Stomach (tissue), 9 donors: ENCODE data around the gene RPH3AL. TPM values are rescaled to one million over a fixed set of nuclear protein-coding genes. Genes with fewer than 3 reads are reported as not detected.

ENCODE experiments used
- DNase-seq, 2 donors: peaks; one replicate each; pipeline versions ENCODE4 v3.0.0 to v3.0.0-alpha.2; 2013 to 2019
- H3K27ac ChIP-seq, 5 donors: fragments of 200-600 bp in 4 of 5; sonication (generic) in 4 of 5; one replicate each; pipeline ENCODE4 v1.5.1; 2013 to 2019; ENCODE audit warnings: mild to moderate bottlenecking in 1 of 5, moderate library complexity in 1 of 5
- H3K27me3 ChIP-seq, 3 donors: fragments of 200-600 bp; sonication (generic); one replicate each; pipeline ENCODE4 v1.5.1; 2017 to 2019; ENCODE audit warnings: mixed run types in 1 of 3
- H3K36me3 ChIP-seq, 4 donors: fragments of 200-600 bp; sonication (generic); 1 replicate in 3 of 4; 2 replicates in 1 of 4; pipeline ENCODE4 v1.5.1; 2016 to 2019
- H3K4me1 ChIP-seq, 4 donors: fragments of 200-600 bp; sonication (generic); one replicate each; pipeline ENCODE4 v1.5.1; 2016 to 2019
- H3K4me3 ChIP-seq, 4 donors: fragments of 200-600 bp; sonication (generic) in 3 of 4; one replicate each; pipeline ENCODE4 v1.5.1; 2016 to 2019; ENCODE audit warnings: mild to moderate bottlenecking in 1 of 4
- H3K9me3 ChIP-seq, 4 donors: fragments of 200-600 bp; sonication (generic); one replicate each; pipeline ENCODE4 v1.5.1; 2016 to 2019
- CTCF ChIP-seq, 7 experiments: fragments of 450-650 bp in 4 of 7; fragments of 200-600 bp in 3 of 7; sonication (generic) in 3 of 7; IDR thresholded peaks; one replicate each; pipeline ENCODE4 v1.5.1; 2016 to 2019; ENCODE audit warnings: antibody characterized with exemption in 7 of 7, control low read depth in 2 of 7, mild to moderate bottlenecking in 1 of 7
- EP300 ChIP-seq: sonication (generic); formaldehyde crosslinking; IDR thresholded peaks from one replicate; pipeline ENCODE4 v1.6.1; 2017; ENCODE audit warnings: antibody characterized with exemption
- POLR2A ChIP-seq, 4 donors: fragments of 450-650 bp; IDR thresholded peaks; one replicate each; pipeline ENCODE4 v1.6.1; 2016; ENCODE audit warnings: antibody characterized with exemption in 4 of 4, control low read depth in 2 of 4, mild to moderate bottlenecking in 1 of 4, moderate library complexity in 1 of 4
- POLR2AphosphoS5 ChIP-seq, 3 donors: sonication (generic); formaldehyde crosslinking; IDR thresholded peaks; one replicate each; pipeline ENCODE4 v1.6.1; 2016; ENCODE audit warnings: antibody characterized with exemption in 3 of 3
- WGBS, 5 donors: extraction: QIAGEN DNeasy Blood & Tissue Kit in 3 of 5; methylation state at CpG; one replicate each; pipeline versions ENCODE4 v1.1.5 to v1.1.7; 2013 to 2018; 5-methylcytosine and 5-hydroxymethylcytosine counted together
- intact Hi-C: fragments of 100-400 bp; cut with DNase I; formaldehyde crosslinking; loops from one replicate; pipeline ENCODE4 v1.15.1; 2023; ENCODE audit warnings: low total_unique reads
- polyA plus RNA-seq, 3 donors: library from polyadenylated mRNA; stranded (reverse); fragments of 200-250 nt; gene quantifications; one replicate each; pipeline ENCODE4 v1.2.3, GENCODE V29; 2013
- total RNA-seq, 5 donors: library from RNA; depleted of rRNA; stranded (reverse); fragments of >200 nt; gene quantifications; one replicate each; pipeline versions ENCODE4 v1.1.0 to v1.2.3, GENCODE V29; 2014 to 2016
- donor health status: healthy with polysubstance abuse.
- donor health status: Bipolar disorder and iron deficiency.
- donor health status: healthy.

RPH3AL gene
- total and polyA plus RNA-seq, 8 donors = 4.9 to 38.5 (median 17.4) TPM

- H3K36me3 ChIP-seq = peaks cover 0 to 19% (median 10%) of the 10 kb centered on the region in 4 donors
- H3K27ac ChIP-seq = no peak overlapping the region
- TF ChIP-seq CTCF (IDR thresholded peaks at IDR 0.05) (no peak), POLR2AphosphoS5 (IDR thresholded peaks at IDR 0.05) (no peak), EP300 (no peak), POLR2A (IDR thresholded peaks at IDR 0.05) (no peak)
- 89 to 94% (median 91%) methylated on average over 23 to 27 of the region's 27 CpGs for WGBS, 5 donors
- no peak overlapping the region for H3K4me3 ChIP-seq
- H3K4me1 ChIP-seq = peaks cover 0 to 8% (median 2%) of the 10 kb centered on the region in 4 donors
- no peaks in the 10 kb centered on the region for H3K27me3 ChIP-seq
- no peak for DNase-seq
- no peaks in the 10 kb centered on the region for H3K9me3 ChIP-seq
- intact Hi-C loops = no loop called here
Measured at GRCh38 chr17:269616-270514, 82.7 kb downstream of the RPH3AL start.

- Histone ChIP-seq H3K4me3 (no peak overlapping the region), H3K4me1 (peaks cover 0 to 8% (median 2%) of the 10 kb centered on the region in 4 donors), H3K9me3 (no peaks in the 10 kb centered on the region), H3K36me3 (peaks cover 4 to 39% (median 16%) of the 10 kb centered on the region in 4 donors), H3K27ac (peak overlapping the region in 4 of 5 donors; percentile 13 to 54 (median 50)), H3K27me3 (no peaks in the 10 kb centered on the region)
- TF ChIP-seq CTCF (IDR thresholded peaks at IDR 0.05) (no peak), POLR2A (IDR thresholded peaks at IDR 0.05) (no peak), POLR2AphosphoS5 (IDR thresholded peaks at IDR 0.05) (no peak), EP300 (no peak)
- intact Hi-C loops = no loop called here
- DNase-seq = peak; percentile 23 to 79
- WGBS, 5 donors = 61 to 76% (median 67%) methylated on average over 30 to 31 of the region's 31 CpGs
Measured at GRCh38 chr17:266701-267667, 85.6 kb downstream of the RPH3AL start.

GRCh38 chr17:266219-266618, 86.4 kb downstream of the RPH3AL start:
- no peak overlapping the region for H3K4me3 ChIP-seq
- DNase-seq = peak in 1 of 2 donors; percentile 5
- intact Hi-C loops = no loop called here
- peaks cover 4 to 40% (median 16%) of the 10 kb centered on the region in 4 donors for H3K36me3 ChIP-seq
- peaks cover 0 to 8% (median 2%) of the 10 kb centered on the region in 4 donors for H3K4me1 ChIP-seq
- no peaks in the 10 kb centered on the region for H3K27me3 ChIP-seq
- WGBS, 5 donors = 87 to 92% (median 89%) methylated on average over 6 of the region's 6 CpGs
- no peaks in the 10 kb centered on the region for H3K9me3 ChIP-seq
- TF ChIP-seq EP300 (no peak), CTCF (IDR thresholded peaks at IDR 0.05) (no peak), POLR2A (IDR thresholded peaks at IDR 0.05) (no peak), POLR2AphosphoS5 (IDR thresholded peaks at IDR 0.05) (no peak)
- H3K27ac ChIP-seq = peak overlapping the region in 3 of 5 donors; percentile 46 to 54 (median 54)

- WGBS, 5 donors = 51 to 71% (median 65%) methylated on average over 10 of the region's 10 CpGs
- TF ChIP-seq POLR2A (IDR thresholded peaks at IDR 0.05) (no peak), POLR2AphosphoS5 (IDR thresholded peaks at IDR 0.05) (no peak), EP300 (no peak), CTCF (IDR thresholded peaks at IDR 0.05) (no peak)
- Histone ChIP-seq H3K9me3 (no peaks in the 10 kb centered on the region), H3K36me3 (peaks cover 4 to 45% (median 16%) of the 10 kb centered on the region in 4 donors), H3K4me1 (peaks cover 0 to 8% (median 2%) of the 10 kb centered on the region in 4 donors), H3K27me3 (no peaks in the 10 kb centered on the region), H3K4me3 (no peak overlapping the region), H3K27ac (no peak overlapping the region)
- DNase-seq = peak in 1 of 2 donors; percentile 16
- intact Hi-C loops = no loop called here
Measured at GRCh38 chr17:265718-266117, 86.9 kb downstream of the RPH3AL start.
